ENCODE data around the gene ZNF764. TPM values are rescaled to one million over a fixed set of nuclear protein-coding genes. Genes with fewer than 3 reads are reported as not detected.

The ZNF764 gene
- total and polyA plus RNA-seq, 2 experiments from 2014 or later, result 5.6 to 12.9 TPM

GRCh38 chr16:30556125-30556473, 2.1 kb downstream of the ZNF764 start (continued):
- TF ChIP-seq, protein P1, sequence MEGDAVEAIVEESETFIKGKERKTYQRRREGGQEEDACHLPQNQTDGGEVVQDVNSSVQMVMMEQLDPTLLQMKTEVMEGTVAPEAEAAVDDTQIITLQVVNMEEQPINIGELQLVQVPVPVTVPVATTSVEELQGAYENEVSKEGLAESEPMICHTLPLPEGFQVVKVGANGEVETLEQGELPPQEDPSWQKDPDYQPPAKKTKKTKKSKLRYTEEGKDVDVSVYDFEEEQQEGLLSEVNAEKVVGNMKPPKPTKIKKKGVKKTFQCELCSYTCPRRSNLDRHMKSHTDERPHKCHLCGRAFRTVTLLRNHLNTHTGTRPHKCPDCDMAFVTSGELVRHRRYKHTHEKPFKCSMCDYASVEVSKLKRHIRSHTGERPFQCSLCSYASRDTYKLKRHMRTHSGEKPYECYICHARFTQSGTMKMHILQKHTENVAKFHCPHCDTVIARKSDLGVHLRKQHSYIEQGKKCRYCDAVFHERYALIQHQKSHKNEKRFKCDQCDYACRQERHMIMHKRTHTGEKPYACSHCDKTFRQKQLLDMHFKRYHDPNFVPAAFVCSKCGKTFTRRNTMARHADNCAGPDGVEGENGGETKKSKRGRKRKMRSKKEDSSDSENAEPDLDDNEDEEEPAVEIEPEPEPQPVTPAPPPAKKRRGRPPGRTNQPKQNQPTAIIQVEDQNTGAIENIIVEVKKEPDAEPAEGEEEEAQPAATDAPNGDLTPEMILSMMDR (conservative IDR thresholded peaks at IDR 0.05; ENCODE audit: low read depth in 2 of 2), result no peak
- no peak for TF ChIP-seq EZH2 (IDR thresholded peaks at IDR 0.05; ENCODE audit: low read depth, unreplicated experiment)
- TF ChIP-seq EZH2phosphoT487 (IDR thresholded peaks at IDR 0.05; ENCODE audit: unreplicated experiment), result no peak
- no peak for TF ChIP-seq ZNF114 (CRISPR knock-in tag; IDR thresholded peaks at IDR 0.05)
- no peak for TF ChIP-seq CREB1 (CRISPR knock-in tag; IDR thresholded peaks at IDR 0.05; ENCODE audit: low read depth)
- TF ChIP-seq, protein P2, sequence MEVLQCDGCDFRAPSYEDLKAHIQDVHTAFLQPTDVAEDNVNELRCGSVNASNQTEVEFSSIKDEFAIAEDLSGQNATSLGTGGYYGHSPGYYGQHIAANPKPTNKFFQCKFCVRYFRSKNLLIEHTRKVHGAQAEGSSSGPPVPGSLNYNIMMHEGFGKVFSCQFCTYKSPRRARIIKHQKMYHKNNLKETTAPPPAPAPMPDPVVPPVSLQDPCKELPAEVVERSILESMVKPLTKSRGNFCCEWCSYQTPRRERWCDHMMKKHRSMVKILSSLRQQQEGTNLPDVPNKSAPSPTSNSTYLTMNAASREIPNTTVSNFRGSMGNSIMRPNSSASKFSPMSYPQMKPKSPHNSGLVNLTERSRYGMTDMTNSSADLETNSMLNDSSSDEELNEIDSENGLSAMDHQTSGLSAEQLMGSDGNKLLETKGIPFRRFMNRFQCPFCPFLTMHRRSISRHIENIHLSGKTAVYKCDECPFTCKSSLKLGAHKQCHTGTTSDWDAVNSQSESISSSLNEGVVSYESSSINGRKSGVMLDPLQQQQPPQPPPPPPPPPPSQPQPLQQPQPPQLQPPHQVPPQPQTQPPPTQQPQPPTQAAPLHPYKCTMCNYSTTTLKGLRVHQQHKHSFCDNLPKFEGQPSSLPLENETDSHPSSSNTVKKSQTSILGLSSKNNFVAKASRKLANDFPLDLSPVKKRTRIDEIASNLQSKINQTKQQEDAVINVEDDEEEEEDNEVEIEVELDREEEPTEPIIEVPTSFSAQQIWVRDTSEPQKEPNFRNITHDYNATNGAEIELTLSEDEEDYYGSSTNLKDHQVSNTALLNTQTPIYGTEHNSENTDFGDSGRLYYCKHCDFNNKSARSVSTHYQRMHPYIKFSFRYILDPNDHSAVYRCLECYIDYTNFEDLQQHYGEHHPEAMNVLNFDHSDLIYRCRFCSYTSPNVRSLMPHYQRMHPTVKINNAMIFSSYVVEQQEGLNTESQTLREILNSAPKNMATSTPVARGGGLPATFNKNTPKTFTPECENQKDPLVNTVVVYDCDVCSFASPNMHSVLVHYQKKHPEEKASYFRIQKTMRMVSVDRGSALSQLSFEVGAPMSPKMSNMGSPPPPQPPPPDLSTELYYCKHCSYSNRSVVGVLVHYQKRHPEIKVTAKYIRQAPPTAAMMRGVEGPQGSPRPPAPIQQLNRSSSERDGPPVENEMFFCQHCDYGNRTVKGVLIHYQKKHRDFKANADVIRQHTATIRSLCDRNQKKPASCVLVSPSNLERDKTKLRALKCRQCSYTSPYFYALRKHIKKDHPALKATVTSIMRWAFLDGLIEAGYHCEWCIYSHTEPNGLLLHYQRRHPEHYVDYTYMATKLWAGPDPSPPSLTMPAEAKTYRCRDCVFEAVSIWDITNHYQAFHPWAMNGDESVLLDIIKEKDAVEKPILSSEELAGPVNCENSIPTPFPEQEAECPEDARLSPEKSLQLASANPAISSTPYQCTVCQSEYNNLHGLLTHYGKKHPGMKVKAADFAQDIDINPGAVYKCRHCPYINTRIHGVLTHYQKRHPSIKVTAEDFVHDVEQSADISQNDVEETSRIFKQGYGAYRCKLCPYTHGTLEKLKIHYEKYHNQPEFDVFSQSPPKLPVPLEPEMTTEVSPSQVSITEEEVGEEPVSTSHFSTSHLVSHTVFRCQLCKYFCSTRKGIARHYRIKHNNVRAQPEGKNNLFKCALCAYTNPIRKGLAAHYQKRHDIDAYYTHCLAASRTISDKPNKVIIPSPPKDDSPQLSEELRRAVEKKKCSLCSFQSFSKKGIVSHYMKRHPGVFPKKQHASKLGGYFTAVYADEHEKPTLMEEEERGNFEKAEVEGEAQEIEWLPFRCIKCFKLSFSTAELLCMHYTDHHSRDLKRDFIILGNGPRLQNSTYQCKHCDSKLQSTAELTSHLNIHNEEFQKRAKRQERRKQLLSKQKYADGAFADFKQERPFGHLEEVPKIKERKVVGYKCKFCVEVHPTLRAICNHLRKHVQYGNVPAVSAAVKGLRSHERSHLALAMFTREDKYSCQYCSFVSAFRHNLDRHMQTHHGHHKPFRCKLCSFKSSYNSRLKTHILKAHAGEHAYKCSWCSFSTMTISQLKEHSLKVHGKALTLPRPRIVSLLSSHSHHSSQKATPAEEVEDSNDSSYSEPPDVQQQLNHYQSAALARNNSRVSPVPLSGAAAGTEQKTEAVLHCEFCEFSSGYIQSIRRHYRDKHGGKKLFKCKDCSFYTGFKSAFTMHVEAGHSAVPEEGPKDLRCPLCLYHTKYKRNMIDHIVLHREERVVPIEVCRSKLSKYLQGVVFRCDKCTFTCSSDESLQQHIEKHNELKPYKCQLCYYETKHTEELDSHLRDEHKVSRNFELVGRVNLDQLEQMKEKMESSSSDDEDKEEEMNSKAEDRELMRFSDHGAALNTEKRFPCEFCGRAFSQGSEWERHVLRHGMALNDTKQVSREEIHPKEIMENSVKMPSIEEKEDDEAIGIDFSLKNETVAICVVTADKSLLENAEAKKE (CRISPR knock-in tag; IDR thresholded peaks at IDR 0.05), result no peak

Data from GM23338 (cell line).